GM08714 (cell line): ENCODE data around the gene TMCC1.
"Not testable (repeated sequence)": the region's sequence is repeated elsewhere in the genome, so short reads cannot be mapped to it uniquely, and the experiment has no call there.

Experiments
- H3K4me3 ChIP-seq: fragments of 200-500 bp; sonication (Bioruptor generic); 2 replicates; pipeline ENCODE4 v1.5.1; 2014; ENCODE audit warnings: mild to moderate bottlenecking, low read length, inconsistent platforms
- ZNF274 ChIP-seq: IDR thresholded peaks from 2 replicates; pipeline ENCODE4 v1.6.1; 2012; ENCODE audit warnings: mild to moderate bottlenecking, low read depth, low read length

Gene TMCC1

GRCh38 chr3:129648391-129648790 lies 245.1 kb downstream of the TMCC1 start:
- TF ChIP-seq ZNF274, result no peak
- no peak overlapping the region for H3K4me3 ChIP-seq

- no peak overlapping the region for H3K4me3 ChIP-seq
- no peak for TF ChIP-seq ZNF274
These were observed 248.2 kb downstream of the TMCC1 start for GRCh38 chr3:129645286-129645685.

GRCh38 chr3:129644836-129645235 lies 248.7 kb downstream of the TMCC1 start:
- H3K4me3 ChIP-seq, result no peak overlapping the region
- no peak for TF ChIP-seq ZNF274

GRCh38 chr3:129641567-129642260 lies 251.8 kb downstream of the TMCC1 start:
- not testable (repeated sequence) for H3K4me3 ChIP-seq

GRCh38 chr3:129640985-129641384 lies 252.5 kb downstream of the TMCC1 start:
- not testable (repeated sequence) for H3K4me3 ChIP-seq

GRCh38 chr3:129638481-129638880 lies 255.0 kb downstream of the TMCC1 start:
- no peak for TF ChIP-seq ZNF274
- H3K4me3 ChIP-seq, result no peak overlapping the region

- no peak overlapping the region for H3K4me3 ChIP-seq
- TF ChIP-seq ZNF274, result no peak
These were observed 257.4 kb downstream of the TMCC1 start for GRCh38 chr3:129636082-129636481.

- H3K4me3 ChIP-seq, result no peak overlapping the region
- no peak for TF ChIP-seq ZNF274
These were observed 257.9 kb downstream of the TMCC1 start for GRCh38 chr3:129635656-129636055.

- no peak overlapping the region for H3K4me3 ChIP-seq
- no peak for TF ChIP-seq ZNF274
These were observed 259.6 kb downstream of the TMCC1 start for GRCh38 chr3:129633751-129634481.

- TF ChIP-seq ZNF274, result no peak
- no peak overlapping the region for H3K4me3 ChIP-seq
These were observed 260.5 kb downstream of the TMCC1 start for GRCh38 chr3:129632977-129633376.

- no peak for TF ChIP-seq ZNF274
These were observed 261.0 kb downstream of the TMCC1 start for GRCh38 chr3:129632556-129632955.

GRCh38 chr3:129632056-129632455 lies 261.5 kb downstream of the TMCC1 start:
- no peak overlapping the region for H3K4me3 ChIP-seq
- TF ChIP-seq ZNF274, result no peak

More at GRCh38 chr3:129632556-129632955, 261.0 kb downstream of the TMCC1 start:
- no peak overlapping the region for H3K4me3 ChIP-seq

- no peak overlapping the region for H3K4me3 ChIP-seq
- TF ChIP-seq ZNF274, result no peak
These were observed 264.5 kb downstream of the TMCC1 start for GRCh38 chr3:129629011-129629410.

- no peak for TF ChIP-seq ZNF274
- peak overlapping the region; percentile 66; the same call in 1 of the 2 replicates for H3K4me3 ChIP-seq
These were observed 265.4 kb downstream of the TMCC1 start for GRCh38 chr3:129628169-129628522.

- peak overlapping the region; percentile 66; the same call in 1 of the 2 replicates for H3K4me3 ChIP-seq
- no peak for TF ChIP-seq ZNF274
These were observed 266.0 kb downstream of the TMCC1 start for GRCh38 chr3:129627350-129628168.
